Measurements from ENCODE around the gene GLDN. TPM values are rescaled to one million over a fixed set of nuclear protein-coding genes. Genes with fewer than 3 reads are reported as not detected.

The GLDN gene
- total and polyA plus RNA-seq, 2 of the 4 experiments (the other 2 are of a cell fraction) = under 0.01 TPM; not detected in 1

DNA sequence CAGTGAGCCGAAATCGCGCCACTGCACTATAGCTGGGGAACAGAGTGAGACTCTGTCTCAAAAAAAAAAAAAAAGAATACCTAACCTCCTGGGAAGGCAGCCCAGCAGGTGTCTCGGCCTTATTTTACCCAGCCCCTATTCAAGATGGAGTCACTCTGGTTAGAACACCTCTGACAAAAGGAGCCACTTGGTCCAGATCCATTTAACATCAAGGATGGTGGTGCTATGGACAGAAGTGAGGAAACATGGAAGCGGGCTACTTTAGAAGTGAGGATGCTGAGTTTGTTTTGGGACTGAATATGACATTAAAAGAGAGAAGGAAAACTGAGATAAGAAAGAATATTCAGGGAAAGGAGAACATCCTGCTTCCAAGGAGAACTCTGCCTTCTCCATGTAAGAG lies 14.7 kb downstream of the GLDN start:
- TF ChIP-seq FOS (IDR thresholded peaks at IDR 0.05; ENCODE audit: low read depth, low read length) = no peak
- TF ChIP-seq BHLHE40 (IDR thresholded peaks at IDR 0.05; ENCODE audit: low read depth, low read length) = no peak
- TF ChIP-seq RCOR1 (IDR thresholded peaks at IDR 0.05; ENCODE audit: insufficient replicate concordance, low read length) = no peak
- TF ChIP-seq SMC3 (IDR thresholded peaks at IDR 0.05; ENCODE audit: low read depth, low read length) = no peak
- no peak for TF ChIP-seq CHD1 (IDR thresholded peaks at IDR 0.05; ENCODE audit: low read depth, low read length)
- TF ChIP-seq, protein P1, sequence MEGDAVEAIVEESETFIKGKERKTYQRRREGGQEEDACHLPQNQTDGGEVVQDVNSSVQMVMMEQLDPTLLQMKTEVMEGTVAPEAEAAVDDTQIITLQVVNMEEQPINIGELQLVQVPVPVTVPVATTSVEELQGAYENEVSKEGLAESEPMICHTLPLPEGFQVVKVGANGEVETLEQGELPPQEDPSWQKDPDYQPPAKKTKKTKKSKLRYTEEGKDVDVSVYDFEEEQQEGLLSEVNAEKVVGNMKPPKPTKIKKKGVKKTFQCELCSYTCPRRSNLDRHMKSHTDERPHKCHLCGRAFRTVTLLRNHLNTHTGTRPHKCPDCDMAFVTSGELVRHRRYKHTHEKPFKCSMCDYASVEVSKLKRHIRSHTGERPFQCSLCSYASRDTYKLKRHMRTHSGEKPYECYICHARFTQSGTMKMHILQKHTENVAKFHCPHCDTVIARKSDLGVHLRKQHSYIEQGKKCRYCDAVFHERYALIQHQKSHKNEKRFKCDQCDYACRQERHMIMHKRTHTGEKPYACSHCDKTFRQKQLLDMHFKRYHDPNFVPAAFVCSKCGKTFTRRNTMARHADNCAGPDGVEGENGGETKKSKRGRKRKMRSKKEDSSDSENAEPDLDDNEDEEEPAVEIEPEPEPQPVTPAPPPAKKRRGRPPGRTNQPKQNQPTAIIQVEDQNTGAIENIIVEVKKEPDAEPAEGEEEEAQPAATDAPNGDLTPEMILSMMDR (conservative IDR thresholded peaks at IDR 0.05; ENCODE audit: low read depth, low read length) = no peak
- TF ChIP-seq ELK1 (IDR thresholded peaks at IDR 0.05; ENCODE audit: borderline replicate concordance, low read depth, low read length) = no peak
- no peak for TF ChIP-seq CEBPB (IDR thresholded peaks at IDR 0.05; ENCODE audit: low read depth, low read length)
- no peak for TF ChIP-seq MAFK (IDR thresholded peaks at IDR 0.05; ENCODE audit: low read depth, low read length)
- TF ChIP-seq POLR2A (IDR thresholded peaks at IDR 0.05; ENCODE audit: low read depth, low read length) = no peak
- no peak for TF ChIP-seq MAZ (IDR thresholded peaks at IDR 0.05; ENCODE audit: borderline replicate concordance, low read depth, low read length)
- no peak for TF ChIP-seq RFX5 (IDR thresholded peaks at IDR 0.05; ENCODE audit: low read depth, low read length)
- TF ChIP-seq NFE2L2 (IDR thresholded peaks at IDR 0.05; ENCODE audit: low read depth, low read length) = no peak
- TF ChIP-seq USF2 (IDR thresholded peaks at IDR 0.05; ENCODE audit: low read depth, low read length) = no peak
- no peak for TF ChIP-seq RAD21 (IDR thresholded peaks at IDR 0.05; ENCODE audit: low read length)
- Histone ChIP-seq H4K5ac (ENCODE audit: low read depth, low read length) (no peak overlapping the region), H3K9me1 (ENCODE audit: insufficient read depth, low read length) (no peaks in the 10 kb centered on the region), H3K9ac (ENCODE audit: low read depth, low read length) (no peak overlapping the region), H4K91ac (ENCODE audit: insufficient read depth, low read depth, low read length) (no peak overlapping the region), H3K9me3 (ENCODE audit: control insufficient read depth, insufficient read depth, low read length) (no peaks in the 10 kb centered on the region; the same call in 1 of the 2 replicates), H2AK5ac (ENCODE audit: low read depth, low read length) (no peak overlapping the region), H3K14ac (replicated peaks; ENCODE audit: low read depth, low read length) (no peak overlapping the region), H3K4me1 (ENCODE audit: control insufficient read depth, insufficient read depth, low read length) (no peaks in the 10 kb centered on the region; the same call in 1 of the 2 replicates), H2AFZ (replicated peaks; ENCODE audit: low read length, poor library complexity) (no peak overlapping the region), H3K27me3 (ENCODE audit: control insufficient read depth, insufficient read depth, low read length) (peaks cover 24% of the 10 kb centered on the region), H2AK9ac (replicated peaks; ENCODE audit: low read depth, low read length, poor library complexity) (no peak overlapping the region), H3K4ac (ENCODE audit: low read depth, low read length) (no peak overlapping the region), H3K4me3 (ENCODE audit: insufficient read depth, low read depth, low read length) (no peak overlapping the region), H4K8ac (ENCODE audit: low read depth in 2 of 2, low read length in 2 of 2) (no peak overlapping the region), H2BK20ac (ENCODE audit: low read depth, low read length) (no peak overlapping the region), H3K36me3 (ENCODE audit: control insufficient read depth, insufficient read depth, low read length) (no peaks in the 10 kb centered on the region), H2BK5ac (ENCODE audit: low read depth, low read length, poor library complexity, severe bottlenecking) (no peak overlapping the region), H3K56ac (ENCODE audit: extremely low read depth, insufficient read depth, low read length) (no peak overlapping the region), H4K20me1 (ENCODE audit: insufficient read depth, low read length) (no peaks in the 10 kb centered on the region), H3K4me2 (ENCODE audit: low read depth, low read length) (no peak overlapping the region), H2BK15ac (ENCODE audit: low read depth, low read length) (no peak overlapping the region), H3K27ac (ENCODE audit: insufficient read depth, low read length) (no peak overlapping the region), H2BK120ac (ENCODE audit: low read depth, low read length) (no peak overlapping the region), H3K18ac (ENCODE audit: low read depth, low read length) (no peak overlapping the region), H3K79me1 (ENCODE audit: low read depth in 1 of 2, low read length in 2 of 2) (no peaks in the 10 kb centered on the region), H3K23ac (ENCODE audit: low read depth, low read length) (no peak overlapping the region)
- dilution Hi-C loops (cut with HindIII; ENCODE audit: low sequenced_read_pairs, unreplicated experiment) (no loop called here), in situ Hi-C loops (cut with MboI; ENCODE audit: low sequenced_read_pairs) (no loop called here), intact Hi-C loops (cut with micrococcal nuclease) (no loop called here)
- ChIA-PET POLR2A (ENCODE audit: unreplicated experiment) (no interaction called here), CTCF (no interaction called here)
- no TSS peak for BruUV-seq (replicated peaks)
- ATAC-seq (ENCODE audit: low read depth) = no peak
- WGBS, 2 experiments (ENCODE audit: extremely low coverage in 2 of 2, insufficient read length in 1 of 2) = no CpG with 5 or more reads among the region's 5 CpGs
- DNase-seq = no peak
